ENCODE results near the gene ZNF586.
A peak's percentile ranks its signal among the peaks of the same experiment; 100 is the strongest.
"Not testable (repeated sequence)": the region's sequence is repeated elsewhere in the genome, so short reads cannot be mapped to it uniquely, and the experiment has no call there.

ZNF586 gene

GRCh38 chr19:57803594-57804325 is 34.3 kb downstream of the ZNF586 start:
- H3K9me3 ChIP-seq: no peaks in the 10 kb centered on the region
- DNase-seq: no peak
- no peak overlapping the region for H3K4me3 ChIP-seq (ENCODE audit: low read depth, low read length)
- peaks cover 20% of the 10 kb centered on the region for H3K36me3 ChIP-seq
- H3K4me1 ChIP-seq: no peaks in the 10 kb centered on the region
- no peak for TF ChIP-seq CTCF (IDR thresholded peaks at IDR 0.05; ENCODE audit: low read depth, low read length)
- no peaks in the 10 kb centered on the region for H3K27me3 ChIP-seq

- Histone ChIP-seq H3K36me3 (peaks cover 21% of the 10 kb centered on the region), H3K9me3 (no peaks in the 10 kb centered on the region), H3K27me3 (no peaks in the 10 kb centered on the region), H3K4me1 (no peaks in the 10 kb centered on the region), H3K4me3 (ENCODE audit: low read depth, low read length) (no peak overlapping the region)
- DNase-seq: no peak
- no peak for TF ChIP-seq CTCF (IDR thresholded peaks at IDR 0.05; ENCODE audit: low read depth, low read length)
Measured at GRCh38 chr19:57807541-57807940, 38.1 kb downstream of the ZNF586 start.

GRCh38 chr19:57810410-57811295 is 41.2 kb downstream of the ZNF586 start:
- peaks cover 21% of the 10 kb centered on the region for H3K36me3 ChIP-seq
- not testable (repeated sequence) for H3K27me3 ChIP-seq; H3K4me3 ChIP-seq (ENCODE audit: low read depth, low read length); DNase-seq; H3K9me3 ChIP-seq; H3K4me1 ChIP-seq

- no peaks in the 10 kb centered on the region for H3K4me1 ChIP-seq
- TF ChIP-seq CTCF (IDR thresholded peaks at IDR 0.05; ENCODE audit: low read depth, low read length): no peak
- H3K27me3 ChIP-seq: no peaks in the 10 kb centered on the region
- no peak for DNase-seq
- no peak overlapping the region for H3K4me3 ChIP-seq (ENCODE audit: low read depth, low read length)
- peaks cover 16% of the 10 kb centered on the region for H3K36me3 ChIP-seq
- H3K9me3 ChIP-seq: no peaks in the 10 kb centered on the region
Measured at GRCh38 chr19:57812226-57812625, 42.8 kb downstream of the ZNF586 start.

GRCh38 chr19:57812975-57813820 is 43.7 kb downstream of the ZNF586 start:
- H3K4me3 ChIP-seq (ENCODE audit: low read depth, low read length); DNase-seq; H3K4me1 ChIP-seq; H3K27me3 ChIP-seq; H3K9me3 ChIP-seq; H3K36me3 ChIP-seq: not testable (repeated sequence)

GRCh38 chr19:57813919-57814504 is 44.5 kb downstream of the ZNF586 start:
- DNase-seq: no peak
- no peak for TF ChIP-seq CTCF (IDR thresholded peaks at IDR 0.05; ENCODE audit: low read depth, low read length)

More at GRCh38 chr19:57813919-57814504, 44.5 kb downstream of the ZNF586 start:
- Histone ChIP-seq H3K4me1 (no peaks in the 10 kb centered on the region), H3K9me3 (no peaks in the 10 kb centered on the region), H3K4me3 (ENCODE audit: low read depth, low read length) (peak overlapping the region; percentile 96), H3K36me3 (peaks cover 4% of the 10 kb centered on the region), H3K27me3 (no peaks in the 10 kb centered on the region)
